HL-60 (cell line): ENCODE measurements around the gene CYP2A6.

Experiments used
- GABPA ChIP-seq: IDR thresholded peaks from 2 replicates; pipeline ENCODE4 v1.6.1; 2012; ENCODE audit warnings: low read depth
- POLR2AphosphoS5 ChIP-seq: IDR thresholded peaks from 2 replicates; pipeline ENCODE4 v1.6.1; 2012; ENCODE audit warnings: low read depth
- SPI1 ChIP-seq: IDR thresholded peaks from 2 replicates; pipeline ENCODE4 v1.6.1; 2012; ENCODE audit warnings: low read depth, mild to moderate bottlenecking, borderline replicate concordance
- TF ChIP-seq, protein P1 (sequence below): IDR thresholded peaks from one replicate; pipeline ENCODE4 v1.5.1; 2011; ENCODE audit warnings: low read length, control low read depth, inconsistent platforms; ENCODE audit not compliant: insufficient read depth
- TF ChIP-seq, protein P2 (sequence below): IDR thresholded peaks from 2 replicates; pipeline ENCODE4 v1.6.1; 2012; ENCODE audit warnings: low read depth; ENCODE audit not compliant: insufficient replicate concordance

DNA sequence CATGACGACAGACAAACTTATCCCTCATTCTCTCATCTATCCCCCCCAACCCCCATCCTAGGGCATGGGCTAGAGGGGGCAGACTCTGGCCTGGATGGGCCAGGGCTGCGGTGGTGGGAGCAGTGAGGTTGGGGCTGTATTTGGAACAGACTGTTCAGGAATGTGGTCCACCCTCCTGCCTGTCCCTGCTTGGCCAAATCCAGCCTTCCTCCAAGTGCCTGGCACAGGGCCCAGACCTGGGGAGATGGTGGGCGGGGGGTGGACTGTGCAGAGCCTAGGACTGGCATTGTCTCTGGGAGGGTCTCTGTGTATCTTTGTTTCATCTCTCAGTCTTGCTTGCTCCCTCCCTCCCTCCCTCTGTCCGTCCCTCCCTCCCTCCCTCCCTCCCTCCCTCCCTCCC lies 37.1 kb downstream of the CYP2A6 start:
- TF ChIP-seq, protein P1, sequence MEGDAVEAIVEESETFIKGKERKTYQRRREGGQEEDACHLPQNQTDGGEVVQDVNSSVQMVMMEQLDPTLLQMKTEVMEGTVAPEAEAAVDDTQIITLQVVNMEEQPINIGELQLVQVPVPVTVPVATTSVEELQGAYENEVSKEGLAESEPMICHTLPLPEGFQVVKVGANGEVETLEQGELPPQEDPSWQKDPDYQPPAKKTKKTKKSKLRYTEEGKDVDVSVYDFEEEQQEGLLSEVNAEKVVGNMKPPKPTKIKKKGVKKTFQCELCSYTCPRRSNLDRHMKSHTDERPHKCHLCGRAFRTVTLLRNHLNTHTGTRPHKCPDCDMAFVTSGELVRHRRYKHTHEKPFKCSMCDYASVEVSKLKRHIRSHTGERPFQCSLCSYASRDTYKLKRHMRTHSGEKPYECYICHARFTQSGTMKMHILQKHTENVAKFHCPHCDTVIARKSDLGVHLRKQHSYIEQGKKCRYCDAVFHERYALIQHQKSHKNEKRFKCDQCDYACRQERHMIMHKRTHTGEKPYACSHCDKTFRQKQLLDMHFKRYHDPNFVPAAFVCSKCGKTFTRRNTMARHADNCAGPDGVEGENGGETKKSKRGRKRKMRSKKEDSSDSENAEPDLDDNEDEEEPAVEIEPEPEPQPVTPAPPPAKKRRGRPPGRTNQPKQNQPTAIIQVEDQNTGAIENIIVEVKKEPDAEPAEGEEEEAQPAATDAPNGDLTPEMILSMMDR: no peak
- no peak for TF ChIP-seq GABPA
- TF ChIP-seq POLR2AphosphoS5: no peak
- TF ChIP-seq, protein P2, sequence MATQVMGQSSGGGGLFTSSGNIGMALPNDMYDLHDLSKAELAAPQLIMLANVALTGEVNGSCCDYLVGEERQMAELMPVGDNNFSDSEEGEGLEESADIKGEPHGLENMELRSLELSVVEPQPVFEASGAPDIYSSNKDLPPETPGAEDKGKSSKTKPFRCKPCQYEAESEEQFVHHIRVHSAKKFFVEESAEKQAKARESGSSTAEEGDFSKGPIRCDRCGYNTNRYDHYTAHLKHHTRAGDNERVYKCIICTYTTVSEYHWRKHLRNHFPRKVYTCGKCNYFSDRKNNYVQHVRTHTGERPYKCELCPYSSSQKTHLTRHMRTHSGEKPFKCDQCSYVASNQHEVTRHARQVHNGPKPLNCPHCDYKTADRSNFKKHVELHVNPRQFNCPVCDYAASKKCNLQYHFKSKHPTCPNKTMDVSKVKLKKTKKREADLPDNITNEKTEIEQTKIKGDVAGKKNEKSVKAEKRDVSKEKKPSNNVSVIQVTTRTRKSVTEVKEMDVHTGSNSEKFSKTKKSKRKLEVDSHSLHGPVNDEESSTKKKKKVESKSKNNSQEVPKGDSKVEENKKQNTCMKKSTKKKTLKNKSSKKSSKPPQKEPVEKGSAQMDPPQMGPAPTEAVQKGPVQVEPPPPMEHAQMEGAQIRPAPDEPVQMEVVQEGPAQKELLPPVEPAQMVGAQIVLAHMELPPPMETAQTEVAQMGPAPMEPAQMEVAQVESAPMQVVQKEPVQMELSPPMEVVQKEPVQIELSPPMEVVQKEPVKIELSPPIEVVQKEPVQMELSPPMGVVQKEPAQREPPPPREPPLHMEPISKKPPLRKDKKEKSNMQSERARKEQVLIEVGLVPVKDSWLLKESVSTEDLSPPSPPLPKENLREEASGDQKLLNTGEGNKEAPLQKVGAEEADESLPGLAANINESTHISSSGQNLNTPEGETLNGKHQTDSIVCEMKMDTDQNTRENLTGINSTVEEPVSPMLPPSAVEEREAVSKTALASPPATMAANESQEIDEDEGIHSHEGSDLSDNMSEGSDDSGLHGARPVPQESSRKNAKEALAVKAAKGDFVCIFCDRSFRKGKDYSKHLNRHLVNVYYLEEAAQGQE: no peak
- TF ChIP-seq SPI1: no peak
